HG03432 (cell line): Measurements from ENCODE around the gene CD9.
"Not testable (repeated sequence)": the region's sequence is repeated elsewhere in the genome, so short reads cannot be mapped to it uniquely, and the experiment has no call there.

ENCODE experiments used
- ATAC-seq: cut with Tn5 transposase; IDR thresholded peaks from one replicate; pipeline ENCODE4 v1.9.1; 2021; ENCODE audit warnings: mild to moderate bottlenecking, moderate library complexity; ENCODE audit not compliant: unreplicated experiment

CD9 gene

DNA sequence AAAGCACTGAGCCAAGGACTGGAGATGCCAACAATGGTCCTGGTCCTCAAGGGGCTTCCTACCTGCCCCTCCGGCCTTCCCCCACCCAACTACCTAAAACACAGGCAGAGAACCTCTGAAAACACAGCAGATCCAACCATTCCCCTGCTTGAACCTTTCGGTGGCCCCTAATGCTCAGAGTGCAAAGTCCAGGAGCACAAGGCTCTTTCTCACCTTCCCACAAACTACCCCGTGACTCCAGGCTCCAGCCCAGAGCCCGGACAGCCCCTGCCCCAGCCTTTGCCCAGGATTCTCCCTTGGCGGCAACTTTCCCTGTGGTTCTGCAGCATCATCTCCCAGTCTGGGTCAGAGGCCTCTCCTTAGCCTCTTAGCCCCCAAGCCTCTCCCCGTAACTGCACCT is 1.6 kb upstream of the CD9 start:
- ATAC-seq = no peak

DNA sequence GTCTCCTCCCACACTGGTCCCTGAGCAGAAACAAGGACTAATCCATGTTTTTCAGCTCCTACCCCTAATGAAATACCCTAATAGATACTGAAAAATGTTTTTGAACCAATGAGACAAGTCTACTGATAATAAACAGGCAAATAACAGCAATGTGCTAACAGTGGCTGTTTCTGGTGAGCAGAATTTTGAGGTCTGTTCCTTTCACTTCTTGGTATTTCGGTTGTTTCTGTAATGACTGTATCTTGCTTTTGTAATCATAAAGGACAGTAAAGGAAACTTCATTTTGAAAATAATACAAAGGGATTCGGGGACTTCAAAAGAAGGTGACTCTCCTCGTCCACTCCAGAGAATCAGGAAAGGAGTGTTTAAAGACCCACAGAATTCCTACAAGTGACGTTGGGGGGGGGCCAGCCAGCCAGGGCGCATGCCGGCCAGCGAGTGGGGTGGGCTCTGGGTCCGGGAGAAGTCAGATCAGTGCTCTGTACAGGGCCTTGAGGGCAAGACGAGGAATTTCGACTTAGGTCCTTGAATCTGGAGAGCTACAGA is 1.1 kb upstream of the CD9 start:
- no peak for ATAC-seq

DNA sequence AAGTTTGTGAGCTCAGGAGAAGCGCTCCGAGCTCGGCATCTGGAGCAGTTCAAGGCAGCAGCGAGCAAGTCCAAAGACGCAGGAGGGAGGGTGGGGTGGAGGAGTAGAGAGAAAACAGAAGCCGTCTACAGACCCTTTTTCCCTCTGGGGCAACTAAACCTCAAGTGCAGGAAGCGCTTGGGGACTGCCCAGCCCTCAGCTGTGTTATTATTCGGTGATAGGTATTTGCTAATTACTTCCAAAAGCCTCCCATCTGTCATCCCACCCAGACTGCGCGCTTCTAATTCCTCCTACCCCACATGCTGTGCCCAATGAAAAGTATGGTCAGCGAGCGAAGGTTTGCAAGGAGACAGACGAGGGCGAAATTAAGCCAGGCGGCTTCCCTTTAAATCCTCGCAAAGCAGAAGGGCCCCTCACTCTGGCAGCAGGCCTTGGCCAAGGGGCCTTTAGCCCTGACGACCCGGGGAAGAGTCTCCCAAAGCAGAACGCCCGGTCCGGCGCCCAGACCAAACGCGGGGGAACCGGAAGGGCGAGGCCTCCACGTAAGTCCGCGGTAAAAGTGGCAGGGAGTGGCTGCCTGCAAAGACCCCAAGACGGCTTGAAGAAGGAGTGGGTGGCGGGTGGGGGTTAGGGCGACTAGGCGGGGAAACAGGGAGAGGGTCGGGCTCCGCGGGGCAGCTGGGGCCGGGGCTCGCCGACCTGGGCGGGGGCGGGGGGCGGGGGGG is 507 bp upstream of the CD9 start:
- no peak for ATAC-seq

DNA sequence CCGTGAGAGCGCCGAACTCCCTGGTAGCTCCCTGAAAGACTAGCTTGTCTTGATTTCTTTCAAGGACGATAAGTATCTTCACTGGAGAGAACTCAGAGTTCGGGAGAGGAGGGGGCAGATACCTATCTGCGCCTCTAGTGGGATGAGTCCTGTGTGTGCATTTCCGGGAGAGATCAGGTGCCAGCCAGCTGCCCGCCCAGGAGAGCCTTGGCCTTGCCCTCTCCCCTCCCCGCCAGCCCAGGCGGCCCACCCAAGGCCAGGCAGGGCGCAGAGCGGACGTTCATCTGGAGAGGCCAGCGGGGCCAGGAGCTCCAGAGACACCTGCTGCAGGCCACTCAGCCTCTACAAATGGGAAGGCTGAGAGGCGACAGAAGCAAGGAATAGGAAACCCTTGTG is 1.0 kb downstream of the CD9 start:
- no peak for ATAC-seq

DNA sequence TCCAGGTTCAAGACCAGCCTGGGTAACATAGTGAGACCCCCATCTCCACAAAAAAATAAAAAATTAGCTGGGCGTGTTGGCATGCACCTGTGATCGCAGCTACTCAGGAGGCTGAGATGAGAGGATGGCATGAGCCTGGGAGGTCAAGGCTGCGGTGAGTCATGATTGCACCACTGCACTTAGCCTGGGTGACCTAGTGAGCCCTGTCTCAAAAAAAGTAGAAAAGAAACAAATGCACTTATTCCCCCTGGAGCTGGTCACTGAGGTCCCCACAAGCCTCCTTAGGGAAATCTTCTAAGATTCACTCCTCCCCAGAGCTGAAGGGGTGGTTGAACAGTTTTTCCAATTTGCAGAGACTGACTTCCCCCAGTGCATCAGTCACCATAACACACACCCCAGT is 1.6 kb downstream of the CD9 start:
- ATAC-seq = no peak

DNA sequence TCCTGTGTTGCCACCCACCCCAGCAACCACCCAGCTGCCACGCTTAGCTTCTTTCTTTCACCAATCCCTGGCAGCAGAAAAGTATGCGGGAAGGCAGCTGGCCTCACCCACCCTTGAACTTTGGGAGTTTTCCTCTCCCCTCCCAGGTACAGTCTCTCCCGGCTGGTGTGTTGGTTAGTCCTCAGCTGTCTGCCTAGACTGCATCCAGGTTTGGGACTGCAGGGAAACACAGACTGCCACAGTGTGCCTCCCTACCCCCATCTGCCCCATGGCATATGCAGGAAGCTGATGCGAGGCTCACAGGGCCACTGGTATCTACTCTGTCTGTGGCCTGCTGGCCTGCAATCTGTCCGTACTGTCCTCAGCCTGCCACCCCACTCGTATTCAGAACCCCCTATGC is 2.1 kb downstream of the CD9 start:
- no peak for ATAC-seq

DNA sequence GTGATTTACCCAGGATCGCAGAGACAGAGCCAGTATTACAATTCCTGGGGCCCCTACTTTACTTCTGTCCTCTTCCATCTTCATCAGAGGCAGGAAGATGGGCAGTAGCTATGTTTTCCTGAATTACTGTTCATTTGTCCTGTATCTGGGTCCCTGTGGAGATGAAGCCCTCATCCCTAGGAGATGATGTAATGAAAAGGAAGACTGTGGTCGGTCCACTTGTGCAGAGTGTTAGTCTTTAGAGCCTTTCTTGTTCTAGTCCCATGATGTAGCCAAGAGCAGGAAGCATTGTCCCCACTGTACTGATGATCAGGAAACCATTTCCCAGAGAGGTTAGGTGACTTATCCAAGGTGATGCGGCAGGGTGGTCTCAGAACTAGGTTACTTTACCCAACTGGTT is 2.6 kb downstream of the CD9 start:
- ATAC-seq = no peak

DNA sequence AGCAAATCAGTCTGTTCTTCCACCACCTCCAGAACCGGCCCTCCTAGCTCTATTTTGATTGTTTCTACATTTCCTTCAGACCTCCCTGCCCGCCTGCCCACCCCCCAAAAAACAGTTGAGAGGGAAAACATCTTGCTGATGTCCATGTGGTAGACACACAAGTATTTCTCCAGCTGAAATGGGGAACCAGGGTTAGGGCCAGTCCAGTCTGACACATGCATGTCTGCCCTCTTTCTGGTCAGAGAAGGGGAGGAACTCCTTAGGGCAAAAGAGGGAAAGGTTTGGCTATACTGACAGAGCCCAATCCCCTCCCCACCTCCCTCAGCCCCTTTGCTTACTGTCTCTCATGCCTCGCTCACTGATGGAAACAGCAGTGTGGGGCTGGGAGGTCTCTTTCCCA is 3.4 kb downstream of the CD9 start:
- no peak for ATAC-seq

DNA sequence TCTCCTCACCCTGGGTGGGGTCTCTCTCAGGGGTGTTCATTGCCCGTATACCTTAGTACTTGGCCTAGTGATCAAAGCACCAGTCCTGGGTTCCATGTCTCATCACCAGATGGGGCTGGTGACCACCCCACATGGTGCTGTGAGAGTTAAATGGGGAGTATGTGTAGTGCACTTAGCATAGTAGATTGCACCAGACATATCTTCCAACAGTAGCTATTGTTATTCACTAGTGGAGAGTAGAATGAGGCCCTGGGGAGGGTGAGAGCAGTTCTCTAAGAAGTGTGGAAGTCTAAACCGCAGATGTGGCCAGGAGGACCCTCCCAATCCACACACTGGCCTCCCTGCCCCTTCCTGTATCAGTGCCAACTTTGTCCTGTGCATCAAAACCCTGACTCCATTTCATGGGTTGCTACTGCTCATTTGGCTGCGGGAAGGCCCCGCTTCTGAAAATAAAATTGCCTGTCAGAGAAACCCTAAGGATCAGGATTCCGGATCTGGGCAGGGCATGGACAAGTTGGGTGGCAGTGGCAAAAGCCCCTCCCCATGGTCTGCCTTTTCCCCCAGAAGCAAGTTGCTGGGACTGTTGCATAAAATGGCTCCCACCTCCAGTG is 4.4 kb downstream of the CD9 start:
- ATAC-seq = no peak

DNA sequence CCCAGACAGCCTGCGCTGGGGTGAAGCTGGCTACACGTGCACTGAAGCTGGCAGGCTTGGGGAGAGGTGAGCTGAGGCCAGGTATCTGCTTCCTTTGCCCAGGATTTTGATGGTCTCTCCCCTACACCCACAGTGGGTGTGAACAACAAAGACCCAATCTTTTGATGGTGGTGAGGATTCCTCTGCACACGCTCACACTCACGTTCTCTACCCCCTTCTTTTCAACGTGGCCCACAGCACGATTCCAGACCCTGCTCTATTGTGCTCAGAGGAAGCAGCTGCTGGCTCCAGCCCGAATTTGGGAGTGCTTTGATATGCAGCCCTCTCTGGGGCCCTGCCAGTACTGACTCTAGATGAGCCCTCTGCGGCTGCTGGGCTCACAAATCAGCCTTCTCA is 4.9 kb downstream of the CD9 start:
- ATAC-seq = no peak

DNA sequence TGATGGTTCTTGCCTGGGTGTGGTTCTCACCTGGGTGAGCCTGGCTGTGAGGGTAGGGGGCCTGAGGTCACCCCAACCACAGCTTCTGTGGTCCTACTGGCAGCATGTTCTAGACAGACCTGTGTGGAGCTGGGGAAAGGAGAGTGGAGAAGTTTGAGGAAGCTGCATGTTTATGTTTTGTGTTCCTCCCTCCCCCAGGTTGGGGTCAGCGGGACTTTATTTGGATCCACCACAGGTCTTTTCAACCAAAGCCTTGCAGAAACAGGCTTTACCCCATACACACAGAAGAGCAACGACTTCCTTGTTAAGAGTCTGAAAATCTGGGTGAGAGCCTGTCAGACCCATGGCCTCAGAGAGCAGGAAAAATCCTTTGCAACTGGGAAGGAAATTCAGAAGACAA is 5.6 kb downstream of the CD9 start:
- no peak for ATAC-seq

DNA sequence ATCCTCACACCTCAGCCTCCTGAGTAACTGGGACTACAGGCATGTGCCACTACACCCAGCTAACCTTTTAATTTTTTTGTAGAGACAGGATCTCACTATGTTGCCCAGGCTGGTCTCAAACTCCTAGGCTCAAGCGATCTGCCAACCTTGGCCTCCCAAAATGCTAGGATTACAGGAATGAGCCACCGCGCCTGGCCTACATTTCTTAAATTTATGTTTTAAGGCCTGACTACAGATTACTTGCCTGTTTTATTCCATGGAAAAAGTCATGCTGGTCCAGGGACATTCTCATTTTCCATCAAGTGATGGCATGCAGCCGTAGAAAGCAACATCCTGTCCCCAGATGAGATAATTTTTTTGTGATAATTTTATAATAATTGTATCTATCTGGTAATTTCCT is 6.1 kb downstream of the CD9 start:
- no peak for ATAC-seq

DNA sequence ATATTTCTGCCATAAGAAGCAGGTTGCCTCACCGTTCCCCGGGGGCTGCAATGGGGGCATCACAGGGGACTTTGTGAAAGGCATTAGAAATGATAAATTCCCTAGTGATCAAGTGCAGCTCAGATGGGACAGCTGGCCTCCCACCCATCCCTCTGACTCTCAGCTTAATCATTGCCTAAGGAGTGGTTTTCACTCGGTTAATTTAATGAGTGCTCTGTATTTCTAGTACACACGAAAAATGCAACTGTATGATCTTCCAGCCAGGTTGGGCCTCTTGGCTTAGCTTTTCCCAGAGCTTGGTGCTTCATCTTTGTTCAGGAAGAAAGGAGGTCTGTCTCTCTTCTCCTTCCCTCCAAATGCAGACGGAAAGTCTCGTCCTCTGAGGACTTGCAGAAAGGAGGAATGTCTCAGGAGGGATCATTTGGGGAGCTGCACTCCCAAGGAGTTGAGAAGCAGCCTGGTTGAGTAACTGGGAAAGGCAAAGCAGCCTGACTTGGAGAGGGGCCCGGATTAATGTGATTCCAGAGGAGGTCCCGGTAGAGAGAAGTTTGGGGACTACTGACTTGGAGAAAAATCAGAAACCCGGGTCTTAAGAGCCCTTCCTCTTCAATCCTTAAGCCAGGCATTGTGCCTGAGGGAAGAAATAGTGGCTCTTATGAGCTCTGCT is 7.2 kb downstream of the CD9 start:
- ATAC-seq = no peak

DNA sequence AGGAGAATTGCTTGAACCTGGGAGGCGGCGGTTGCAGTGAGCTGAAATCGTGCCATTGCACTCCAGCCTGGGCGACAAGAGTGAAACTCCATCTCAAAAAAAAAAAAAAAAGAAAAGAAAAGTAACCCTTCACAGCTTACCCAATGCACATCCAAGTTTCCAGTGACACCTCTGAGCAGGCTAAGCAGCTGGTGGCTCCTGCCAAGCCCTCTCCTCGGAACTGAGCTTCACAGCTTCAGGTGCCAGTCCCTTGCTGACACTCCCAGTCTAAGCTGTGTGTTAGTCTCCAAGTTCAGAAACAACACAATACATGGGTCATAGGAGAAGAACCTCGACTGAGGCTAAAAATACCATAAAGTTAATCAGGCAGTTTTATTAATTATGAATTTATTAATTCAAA is 7.9 kb downstream of the CD9 start:
- ATAC-seq = no peak

DNA sequence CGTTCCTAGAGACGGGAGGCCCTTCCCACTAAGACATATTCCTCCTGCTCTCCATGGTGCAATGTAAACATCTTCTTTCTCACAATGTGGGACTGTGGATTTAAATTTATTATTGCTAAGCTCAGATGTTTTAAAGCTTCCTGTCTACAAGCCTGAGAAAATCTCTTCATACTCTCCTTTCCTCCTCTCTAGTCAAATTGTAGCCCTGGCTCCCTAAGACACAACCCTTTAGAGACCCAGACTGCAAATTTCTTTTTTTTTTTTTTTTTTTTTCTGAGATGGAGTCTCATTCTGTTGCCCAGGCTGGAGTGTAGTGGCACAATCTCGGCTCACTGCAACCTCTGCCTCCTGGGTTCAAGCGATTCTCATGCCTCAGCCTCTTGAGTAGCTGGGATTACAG is 9.2 kb downstream of the CD9 start:
- not testable (repeated sequence) for ATAC-seq

DNA sequence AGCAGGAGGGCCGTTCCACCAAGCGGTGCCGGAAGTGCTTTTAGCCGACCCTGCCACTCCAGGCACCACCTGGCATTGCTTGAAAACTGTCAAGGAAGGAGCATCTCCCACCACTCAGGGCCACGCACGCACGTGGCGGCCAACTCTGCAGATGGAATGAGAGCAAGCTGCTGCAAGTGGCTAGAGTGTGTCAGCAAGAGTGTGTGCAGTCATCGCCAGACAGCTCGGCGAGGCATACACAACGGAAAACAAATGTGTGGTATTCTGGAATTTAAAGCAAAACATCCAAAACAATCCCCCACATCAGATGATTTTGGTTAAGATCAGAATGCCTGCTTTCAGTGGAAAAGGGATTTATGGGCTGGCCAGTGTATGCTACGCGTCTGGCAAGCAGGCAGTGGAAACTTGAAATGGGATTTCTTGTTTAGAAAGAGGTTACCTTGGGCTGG is 11.2 kb downstream of the CD9 start:
- no peak for ATAC-seq

DNA sequence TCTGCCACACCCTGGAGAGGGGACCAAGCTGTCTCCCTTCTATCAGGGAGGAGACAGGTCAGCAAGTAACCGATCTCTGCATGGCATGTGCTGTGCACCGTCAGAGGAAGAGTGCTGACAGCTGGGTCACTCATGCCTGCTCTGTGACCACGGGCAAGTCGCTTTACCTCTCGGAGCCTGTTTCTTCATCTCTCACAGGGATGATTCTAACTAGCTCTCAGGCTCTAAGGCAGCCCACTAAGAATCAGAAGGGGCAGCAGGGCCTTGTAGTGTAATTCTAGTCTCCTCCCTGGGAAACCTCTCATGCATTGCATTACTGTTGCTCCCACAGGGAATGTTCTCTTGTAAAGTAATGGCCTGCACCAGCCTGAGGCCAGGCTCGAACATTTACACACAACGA is 11.9 kb downstream of the CD9 start:
- ATAC-seq = no peak

DNA sequence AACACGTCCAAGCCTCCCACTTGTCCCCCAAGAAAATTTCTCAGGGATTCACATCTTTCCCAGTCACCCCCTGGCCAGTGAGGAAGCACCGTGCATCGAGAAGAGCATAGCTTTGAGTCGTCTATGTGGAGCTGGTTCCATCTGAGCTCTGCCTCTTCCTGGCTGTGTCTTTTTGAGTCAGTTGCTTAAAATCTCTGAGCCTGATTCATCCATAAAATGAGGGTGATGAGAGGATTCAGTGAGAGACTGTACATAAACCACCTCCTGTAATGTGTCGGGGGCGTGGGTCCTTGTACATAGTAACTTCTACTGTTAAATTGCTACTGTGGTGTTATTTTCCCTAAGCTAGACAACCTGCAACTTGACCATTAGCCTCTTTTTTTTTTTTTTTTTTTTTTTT is 13.8 kb downstream of the CD9 start:
- ATAC-seq = no peak

DNA sequence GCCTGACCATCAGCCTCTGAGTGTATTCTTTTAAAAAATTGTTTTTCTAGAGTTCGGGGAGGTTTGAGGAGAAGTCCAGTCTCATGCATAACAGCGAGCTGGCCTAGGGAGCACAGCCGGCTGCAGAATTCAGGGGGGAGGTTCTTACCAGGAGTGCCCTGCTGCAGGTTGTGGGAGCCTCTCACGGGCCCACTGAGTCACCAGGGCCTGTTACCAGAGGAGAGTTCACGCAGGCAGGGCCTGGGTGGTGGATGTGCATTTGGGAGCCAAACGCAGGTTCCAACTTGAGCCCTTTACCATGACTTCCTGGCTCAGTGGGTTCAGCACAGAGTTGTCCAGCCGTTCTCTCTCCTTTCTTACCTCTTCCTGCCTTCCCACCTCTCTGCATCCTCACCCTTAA is 14.4 kb downstream of the CD9 start:
- no peak for ATAC-seq

DNA sequence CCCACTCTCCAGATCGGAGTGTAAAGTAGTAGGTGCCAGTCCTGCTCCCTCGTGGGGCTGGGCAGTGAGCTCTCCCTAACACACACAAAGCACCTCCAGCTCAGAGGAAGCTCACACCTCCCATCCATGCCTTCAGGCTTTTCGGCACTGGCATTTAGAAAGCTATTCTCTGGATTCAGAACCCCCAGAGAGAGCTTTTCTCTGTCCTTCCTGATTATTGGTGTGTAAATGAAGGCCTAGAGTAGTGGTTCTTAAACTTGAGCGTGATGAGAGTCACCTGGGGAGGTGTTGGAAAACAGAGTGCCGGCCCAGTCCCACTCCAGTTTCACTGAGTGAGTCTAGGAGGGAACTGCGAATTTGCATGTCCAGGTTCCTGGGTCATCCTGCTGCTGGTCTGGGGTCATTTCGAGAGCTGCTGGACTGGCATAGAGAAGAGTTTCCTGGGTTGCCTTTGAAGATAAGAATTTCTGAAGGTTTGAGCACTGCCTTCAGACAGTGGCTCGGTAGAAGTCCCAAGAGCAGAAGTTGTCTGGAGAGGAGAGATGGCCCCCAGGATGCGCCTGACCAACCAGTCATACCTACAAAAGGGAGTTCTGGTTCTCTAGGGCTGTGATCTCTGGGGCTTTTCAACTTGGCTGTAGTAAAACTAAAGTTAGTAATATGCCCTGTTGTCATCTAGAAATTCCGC is 15.1 kb downstream of the CD9 start:
- no peak for ATAC-seq

DNA sequence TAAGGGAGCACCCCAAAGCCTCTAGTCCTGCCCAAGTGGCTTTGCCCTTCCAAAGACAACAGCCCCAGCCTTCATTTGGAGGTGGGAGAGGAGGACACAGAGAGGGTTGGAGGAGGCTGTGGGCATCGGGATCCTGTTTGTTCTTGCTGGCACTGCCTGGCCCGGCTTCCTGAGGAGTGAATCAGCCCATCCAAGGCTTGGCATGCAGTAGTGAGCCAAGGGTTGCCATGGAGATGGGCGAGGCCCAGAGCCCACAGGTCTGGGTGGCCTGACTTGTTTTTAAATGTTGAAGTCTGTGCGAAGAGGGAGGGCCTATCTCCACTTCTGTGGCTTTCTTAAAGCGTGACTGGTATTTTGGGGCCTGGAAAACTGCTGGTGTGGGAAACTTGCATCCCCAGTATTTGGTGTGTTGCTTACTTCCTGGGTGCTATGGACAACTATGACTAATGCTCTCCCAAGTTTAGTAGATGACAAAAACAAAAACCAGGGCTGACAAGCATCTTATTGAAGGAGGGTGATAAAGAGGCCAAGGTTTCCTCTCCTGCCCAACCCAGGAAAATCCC is 15.8 kb downstream of the CD9 start:
- ATAC-seq = no peak
